Measurements from ENCODE around the gene GPR26. TPM values are rescaled to one million over a fixed set of nuclear protein-coding genes. Genes with fewer than 3 reads are reported as not detected.

The GPR26 gene
- total and polyA plus RNA-seq, 2 of the 4 experiments (the other 2 are of a cell fraction) = not detected

DNA sequence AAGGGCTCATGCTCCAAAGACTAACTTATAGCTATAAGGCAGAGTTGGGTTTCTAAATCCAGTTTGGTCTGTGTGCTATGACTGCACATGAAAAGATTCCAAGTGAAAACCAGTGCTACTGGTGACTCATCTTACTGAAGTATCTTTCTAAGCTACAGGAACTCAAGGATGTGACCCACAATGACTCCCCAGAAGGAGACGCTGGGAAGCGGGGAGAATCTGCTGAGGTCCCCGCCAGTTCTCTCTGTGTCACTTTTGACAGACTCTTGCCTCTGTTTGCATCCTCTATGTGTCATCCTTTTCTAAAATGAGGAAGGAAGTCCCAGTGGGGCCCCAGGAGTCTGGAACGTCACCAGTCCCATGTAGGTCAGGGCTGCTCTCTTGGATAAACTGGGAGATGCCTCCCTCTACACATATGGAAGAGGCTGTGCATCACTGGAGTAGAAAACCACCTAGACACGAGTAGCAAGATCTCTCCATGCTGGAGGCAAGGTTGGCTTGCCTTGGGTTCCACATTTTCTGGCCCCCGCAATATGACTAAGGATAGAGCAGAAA, 28.8 kb upstream of the GPR26 start:
- Histone ChIP-seq H3K9me3 (ENCODE audit: control insufficient read depth, insufficient read depth, low read length) (peaks cover 42% of the 10 kb centered on the region), H3K14ac (replicated peaks; ENCODE audit: low read depth, low read length) (no peak overlapping the region), H3K27ac (ENCODE audit: insufficient read depth, low read length) (no peak overlapping the region), H2BK15ac (ENCODE audit: low read depth, low read length) (no peak overlapping the region), H2BK20ac (ENCODE audit: low read depth, low read length) (no peak overlapping the region), H3K27me3 (ENCODE audit: control insufficient read depth, insufficient read depth, low read length) (no peaks in the 10 kb centered on the region), H3K4ac (ENCODE audit: low read depth, low read length) (no peak overlapping the region), H3K36me3 (ENCODE audit: control insufficient read depth, insufficient read depth, low read length) (no peaks in the 10 kb centered on the region), H3K56ac (ENCODE audit: extremely low read depth, insufficient read depth, low read length) (no peak overlapping the region), H4K5ac (ENCODE audit: low read depth, low read length) (no peak overlapping the region), H3K4me1 (ENCODE audit: control insufficient read depth, insufficient read depth, low read length) (no peaks in the 10 kb centered on the region), H2BK120ac (ENCODE audit: low read depth, low read length) (no peak overlapping the region), H3K79me1 (ENCODE audit: low read depth in 1 of 2, low read length in 2 of 2) (no peaks in the 10 kb centered on the region), H3K9ac (ENCODE audit: low read depth, low read length) (no peak overlapping the region), H3K4me3 (ENCODE audit: insufficient read depth, low read depth, low read length) (no peak overlapping the region), H3K4me2 (ENCODE audit: low read depth, low read length) (no peak overlapping the region), H3K18ac (ENCODE audit: low read depth, low read length) (no peak overlapping the region), H2AK9ac (replicated peaks; ENCODE audit: low read depth, low read length, poor library complexity) (no peak overlapping the region), H4K8ac (ENCODE audit: low read depth in 2 of 2, low read length in 2 of 2) (no peak overlapping the region), H4K91ac (ENCODE audit: insufficient read depth, low read depth, low read length) (no peak overlapping the region), H3K9me1 (ENCODE audit: insufficient read depth, low read length) (no peaks in the 10 kb centered on the region), H2AFZ (replicated peaks; ENCODE audit: low read length, poor library complexity) (no peak overlapping the region), H3K23ac (ENCODE audit: low read depth, low read length) (no peak overlapping the region), H2AK5ac (ENCODE audit: low read depth, low read length) (no peak overlapping the region), H2BK5ac (ENCODE audit: low read depth, low read length, poor library complexity, severe bottlenecking) (no peak overlapping the region), H4K20me1 (ENCODE audit: insufficient read depth, low read length) (no peaks in the 10 kb centered on the region)
- ChIA-PET POLR2A (ENCODE audit: unreplicated experiment) (no interaction called here), CTCF (no interaction called here)
- ATAC-seq (ENCODE audit: low read depth) = no peak
- in situ Hi-C loops (cut with MboI; ENCODE audit: low sequenced_read_pairs) (no loop called here), intact Hi-C loops (cut with micrococcal nuclease) (no loop called here), dilution Hi-C loops (cut with HindIII; ENCODE audit: low sequenced_read_pairs, unreplicated experiment) (no loop called here)
- DNase-seq = no peak
- BruUV-seq (replicated peaks) = no TSS peak
- no peak for TF ChIP-seq MXI1 (IDR thresholded peaks at IDR 0.05; ENCODE audit: borderline replicate concordance, low read depth, low read length)
- no peak for TF ChIP-seq SMC3 (IDR thresholded peaks at IDR 0.05; ENCODE audit: low read depth, low read length)
- TF ChIP-seq MAZ (IDR thresholded peaks at IDR 0.05; ENCODE audit: borderline replicate concordance, low read depth, low read length) = no peak
- no peak for TF ChIP-seq RFX5 (IDR thresholded peaks at IDR 0.05; ENCODE audit: low read depth, low read length)
- TF ChIP-seq FOS (IDR thresholded peaks at IDR 0.05; ENCODE audit: low read depth, low read length) = no peak
- 20% methylated on average over 1 of the region's 6 CpGs; no CpG with 5 or more reads in 1 of the 2 experiments for WGBS, 2 experiments (ENCODE audit: extremely low coverage in 2 of 2, insufficient read length in 1 of 2)

All from IMR-90 (cell line).